ENCODE measurements around the gene MRPS31. TPM values are rescaled to one million over a fixed set of nuclear protein-coding genes. Genes with fewer than 3 reads are reported as not detected.

MRPS31 gene
- total RNA-seq, 1 experiment from 2014 or later, result 22.2 TPM

GRCh38 chr13:40694426-40694825 lies 76.6 kb downstream of the MRPS31 start:
- Histone ChIP-seq H3K79me2 (ENCODE audit: low read depth) (no peaks in the 10 kb centered on the region), H3K36me3 (ENCODE audit: low read depth) (no peaks in the 10 kb centered on the region), H3F3A (ENCODE audit: insufficient read depth, low read depth) (no peaks in the 10 kb centered on the region; the same call in 1 of the 2 replicates), H3K4me1 (replicated peaks; ENCODE audit: insufficient read depth) (no peaks in the 10 kb centered on the region), H3K4me2 (no peak overlapping the region), H4K20me1 (ENCODE audit: insufficient read depth) (no peaks in the 10 kb centered on the region), H2AFZ (no peak overlapping the region), H3K9me3 (ENCODE audit: insufficient read depth, low read depth) (no peaks in the 10 kb centered on the region), H3K9me2 (ENCODE audit: insufficient read depth) (no peaks in the 10 kb centered on the region), H3K4me3 (no peak overlapping the region), H3K27ac (no peak overlapping the region), H3K27me3 (ENCODE audit: insufficient read depth, low read depth) (no peaks in the 10 kb centered on the region)
- BruUV-seq (replicated peaks), result no TSS peak
- POLR2A ChIA-PET (ENCODE audit: unreplicated experiment), result no interaction called here
- intact Hi-C loops (cut with micrococcal nuclease; ENCODE audit: unreplicated experiment), result no loop called here
- no peak for DNase-seq
- CTCF ChIA-PET, result no interaction called here
- TF ChIP-seq, protein P1, sequence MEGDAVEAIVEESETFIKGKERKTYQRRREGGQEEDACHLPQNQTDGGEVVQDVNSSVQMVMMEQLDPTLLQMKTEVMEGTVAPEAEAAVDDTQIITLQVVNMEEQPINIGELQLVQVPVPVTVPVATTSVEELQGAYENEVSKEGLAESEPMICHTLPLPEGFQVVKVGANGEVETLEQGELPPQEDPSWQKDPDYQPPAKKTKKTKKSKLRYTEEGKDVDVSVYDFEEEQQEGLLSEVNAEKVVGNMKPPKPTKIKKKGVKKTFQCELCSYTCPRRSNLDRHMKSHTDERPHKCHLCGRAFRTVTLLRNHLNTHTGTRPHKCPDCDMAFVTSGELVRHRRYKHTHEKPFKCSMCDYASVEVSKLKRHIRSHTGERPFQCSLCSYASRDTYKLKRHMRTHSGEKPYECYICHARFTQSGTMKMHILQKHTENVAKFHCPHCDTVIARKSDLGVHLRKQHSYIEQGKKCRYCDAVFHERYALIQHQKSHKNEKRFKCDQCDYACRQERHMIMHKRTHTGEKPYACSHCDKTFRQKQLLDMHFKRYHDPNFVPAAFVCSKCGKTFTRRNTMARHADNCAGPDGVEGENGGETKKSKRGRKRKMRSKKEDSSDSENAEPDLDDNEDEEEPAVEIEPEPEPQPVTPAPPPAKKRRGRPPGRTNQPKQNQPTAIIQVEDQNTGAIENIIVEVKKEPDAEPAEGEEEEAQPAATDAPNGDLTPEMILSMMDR (conservative IDR thresholded peaks at IDR 0.05), result no peak
- TF ChIP-seq EZH2 (IDR thresholded peaks at IDR 0.05; ENCODE audit: low read depth), result no peak

GRCh38 chr13:40692946-40693345 lies 78.0 kb downstream of the MRPS31 start:
- no peaks in the 10 kb centered on the region for H3K9me2 ChIP-seq (ENCODE audit: insufficient read depth)
- TF ChIP-seq, protein P1 (conservative IDR thresholded peaks at IDR 0.05), result no peak
- no peak for TF ChIP-seq EZH2 (IDR thresholded peaks at IDR 0.05; ENCODE audit: low read depth)
- BruUV-seq (replicated peaks), result no TSS peak
- intact Hi-C loops (cut with micrococcal nuclease; ENCODE audit: unreplicated experiment), result no loop called here
- no peaks in the 10 kb centered on the region; the same call in 1 of the 2 replicates for H3F3A ChIP-seq (ENCODE audit: insufficient read depth, low read depth)
- H3K27ac ChIP-seq, result no peak overlapping the region
- POLR2A ChIA-PET (ENCODE audit: unreplicated experiment), result interaction anchor here (0.7 kb wide), 1 partner anchor 596 kb away, joined by 5 read pairs; no protein-coding TSS in a partner anchor
- H3K27me3 ChIP-seq (ENCODE audit: insufficient read depth, low read depth), result no peaks in the 10 kb centered on the region
- CTCF ChIA-PET, result no interaction called here
- H3K9me3 ChIP-seq (ENCODE audit: insufficient read depth, low read depth), result no peaks in the 10 kb centered on the region
- no peak overlapping the region for H3K4me3 ChIP-seq
- no peak overlapping the region for H2AFZ ChIP-seq
- H3K4me1 ChIP-seq (replicated peaks; ENCODE audit: insufficient read depth), result no peaks in the 10 kb centered on the region
- no peak overlapping the region for H3K4me2 ChIP-seq
- peak; percentile 11 to 70 for DNase-seq
- H3K36me3 ChIP-seq (ENCODE audit: low read depth), result no peaks in the 10 kb centered on the region
- H3K79me2 ChIP-seq (ENCODE audit: low read depth), result no peaks in the 10 kb centered on the region
- H4K20me1 ChIP-seq (ENCODE audit: insufficient read depth), result no peaks in the 10 kb centered on the region

GRCh38 chr13:40688781-40689180 lies 82.2 kb downstream of the MRPS31 start:
- Histone ChIP-seq H3K9me3 (ENCODE audit: insufficient read depth, low read depth) (no peaks in the 10 kb centered on the region), H3K4me2 (no peak overlapping the region), H3K9me2 (ENCODE audit: insufficient read depth) (no peaks in the 10 kb centered on the region), H3K36me3 (ENCODE audit: low read depth) (no peaks in the 10 kb centered on the region), H3K4me1 (replicated peaks; ENCODE audit: insufficient read depth) (no peaks in the 10 kb centered on the region), H3F3A (ENCODE audit: insufficient read depth, low read depth) (no peaks in the 10 kb centered on the region; the same call in 1 of the 2 replicates), H4K20me1 (ENCODE audit: insufficient read depth) (no peaks in the 10 kb centered on the region), H3K27ac (no peak overlapping the region), H3K79me2 (ENCODE audit: low read depth) (no peaks in the 10 kb centered on the region), H2AFZ (no peak overlapping the region), H3K4me3 (no peak overlapping the region), H3K27me3 (ENCODE audit: insufficient read depth, low read depth) (no peaks in the 10 kb centered on the region)
- CTCF ChIA-PET, result no interaction called here
- intact Hi-C loops (cut with micrococcal nuclease; ENCODE audit: unreplicated experiment), result no loop called here
- TF ChIP-seq, protein P1 (conservative IDR thresholded peaks at IDR 0.05), result no peak
- TF ChIP-seq EZH2 (IDR thresholded peaks at IDR 0.05; ENCODE audit: low read depth), result no peak
- no TSS peak for BruUV-seq (replicated peaks)
- POLR2A ChIA-PET (ENCODE audit: unreplicated experiment), result no interaction called here
- DNase-seq, result no peak
